Measurements from ENCODE around the gene CR1L. TPM values are rescaled to one million over a fixed set of nuclear protein-coding genes. Genes with fewer than 3 reads are reported as not detected.
"Not testable (repeated sequence)": the region's sequence is repeated elsewhere in the genome, so short reads cannot be mapped to it uniquely, and the experiment has no call there.

Gene CR1L
- total and polyA plus RNA-seq, 2 donors (not counting 3 experiments of a cell fraction or from before 2014, with no cell fraction given) = not detected

DNA sequence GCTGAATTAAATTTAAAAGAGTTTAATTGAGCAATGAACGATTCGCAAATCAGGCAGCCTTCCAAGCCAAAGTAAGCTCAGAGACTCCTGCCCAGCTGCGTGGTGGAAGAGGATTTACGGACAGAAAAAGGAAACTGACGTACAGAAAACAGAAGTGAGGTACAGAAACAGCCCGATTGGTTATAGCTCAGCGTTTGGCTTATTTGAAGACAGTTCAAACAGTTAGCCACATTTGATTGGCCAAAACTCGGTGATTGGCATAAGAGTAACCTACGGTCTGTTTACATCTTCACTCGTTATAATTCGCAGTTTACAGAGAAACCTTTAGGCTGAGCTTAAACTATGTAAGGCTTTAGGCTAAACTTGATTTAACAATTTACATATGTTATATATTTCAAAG is 46.9 kb downstream of the CR1L start:
- dilution Hi-C loops (cut with MboI; ENCODE audit: extremely low pct_ligation_motif_present, low sequenced_read_pairs) = no loop called here

DNA sequence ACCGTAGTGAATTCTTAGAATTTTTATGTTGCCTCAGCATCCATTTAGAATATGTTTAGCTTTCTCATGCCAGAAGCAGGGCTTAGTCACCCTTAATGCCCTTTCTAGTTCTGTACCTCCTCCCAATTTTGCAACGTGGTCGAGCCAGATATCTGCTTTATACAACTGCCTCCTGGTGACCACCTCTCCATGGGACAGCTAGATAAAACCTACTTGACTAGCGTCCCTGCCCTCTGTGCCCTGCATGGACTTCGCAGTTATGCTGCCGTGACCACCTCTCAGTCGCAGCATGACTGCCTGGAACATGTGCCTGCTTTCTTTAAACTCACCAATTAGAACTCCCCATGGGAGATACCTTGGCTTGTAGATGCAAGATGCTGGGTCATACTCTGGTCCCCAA is 47.4 kb downstream of the CR1L start:
- DNase-seq (ENCODE audit: low read depth, low spot score); H3K4me2 ChIP-seq (ENCODE audit: insufficient read depth, low read length); POLR2A ChIA-PET; H3K9me3 ChIP-seq (replicated peaks; ENCODE audit: control insufficient read depth, insufficient read depth, low read length); H3K9me1 ChIP-seq (replicated peaks; ENCODE audit: control insufficient read depth, extremely low read depth, insufficient read depth, low read length); H4K20me1 ChIP-seq (replicated peaks; ENCODE audit: control insufficient read depth, extremely low read depth, insufficient read depth, low read length); H3K36me3 ChIP-seq (ENCODE audit: control insufficient read depth in 2 of 2, extremely low read depth in 1 of 2, insufficient read depth in 2 of 2, low read length in 2 of 2); BruUV-seq (replicated peaks); FAIRE-seq; H3K4me1 ChIP-seq (ENCODE audit: control insufficient read depth, extremely low read depth, insufficient read depth, low read length); H3K9ac ChIP-seq (replicated peaks; ENCODE audit: extremely low read depth, insufficient read depth, low read length); H3K79me2 ChIP-seq (ENCODE audit: control insufficient read depth, insufficient read depth, low read length); intact Hi-C loops (cut with micrococcal nuclease); H2AFZ ChIP-seq (ENCODE audit: low read depth, low read length); dilution Hi-C loops (cut with MboI; ENCODE audit: extremely low pct_ligation_motif_present, low sequenced_read_pairs); H3K4me3 ChIP-seq (replicated peaks in 1 of 3; ENCODE audit: insufficient read depth in 1 of 3, low read depth in 1 of 3, low read length in 3 of 3); H3K27ac ChIP-seq (ENCODE audit: insufficient read depth, low read depth, low read length): not testable (repeated sequence)
- H3K27me3 ChIP-seq (ENCODE audit: control insufficient read depth in 2 of 2, insufficient read depth in 2 of 2, low read length in 2 of 2) = peaks cover 5 to 17% of the 10 kb centered on the region in 2 experiments
- CTCF ChIA-PET = interaction anchor here (0.7 to 1.3 kb wide), 2 partner anchors 20 to 72 kb away, joined by 3 to 6 read pairs; no protein-coding TSS in a partner anchor

More for the DNA sequence above, 46.9 kb downstream of the CR1L start:
- Histone ChIP-seq H4K20me1 (replicated peaks; ENCODE audit: control insufficient read depth, extremely low read depth, insufficient read depth, low read length) (no peaks in the 10 kb centered on the region), H3K36me3 (ENCODE audit: control insufficient read depth in 2 of 2, extremely low read depth in 1 of 2, insufficient read depth in 2 of 2, low read length in 2 of 2) (no peaks in the 10 kb centered on the region), H3K27ac (ENCODE audit: insufficient read depth, low read depth, low read length) (no peak overlapping the region), H3K27me3 (ENCODE audit: control insufficient read depth in 2 of 2, insufficient read depth in 2 of 2, low read length in 2 of 2) (peaks cover 5 to 17% of the 10 kb centered on the region in 2 experiments), H2AFZ (ENCODE audit: low read depth, low read length) (no peak overlapping the region), H3K9ac (replicated peaks; ENCODE audit: extremely low read depth, insufficient read depth, low read length) (no peak overlapping the region), H3K9me3 (replicated peaks; ENCODE audit: control insufficient read depth, insufficient read depth, low read length) (no peaks in the 10 kb centered on the region), H3K9me1 (replicated peaks; ENCODE audit: control insufficient read depth, extremely low read depth, insufficient read depth, low read length) (no peaks in the 10 kb centered on the region), H3K4me2 (ENCODE audit: insufficient read depth, low read length) (no peak overlapping the region), H3K4me3 (replicated peaks in 1 of 3; ENCODE audit: insufficient read depth in 1 of 3, low read depth in 1 of 3, low read length in 3 of 3) (no peak overlapping the region), H3K79me2 (ENCODE audit: control insufficient read depth, insufficient read depth, low read length) (no peaks in the 10 kb centered on the region), H3K4me1 (ENCODE audit: control insufficient read depth, extremely low read depth, insufficient read depth, low read length) (no peaks in the 10 kb centered on the region)
- intact Hi-C loops (cut with micrococcal nuclease) = no loop called here
- no TSS peak for BruUV-seq (replicated peaks)
- FAIRE-seq (no peak), DNase-seq (ENCODE audit: low read depth, low spot score) (no peak)
- CTCF ChIA-PET = interaction anchor here (0.7 to 1.3 kb wide), 2 partner anchors 19 to 72 kb away, joined by 3 to 6 read pairs; no protein-coding TSS in a partner anchor
- TF ChIP-seq FOS (IDR thresholded peaks at IDR 0.05; ENCODE audit: borderline replicate concordance, insufficient read depth, low read length) (no peak), GATA2 (IDR thresholded peaks at IDR 0.05; ENCODE audit: insufficient read depth, insufficient read length, low read depth, low read length) (no peak), EZH2 (IDR thresholded peaks at IDR 0.05; ENCODE audit: borderline replicate concordance, low read depth, low read length, severe bottlenecking) (no peak), JUN (IDR thresholded peaks at IDR 0.05; ENCODE audit: borderline replicate concordance, insufficient read depth, insufficient read length, low read depth) (no peak), POLR2AphosphoS5 (IDR thresholded peaks at IDR 0.05; ENCODE audit: insufficient read depth, low read depth, low read length) (no peak), MYC (IDR thresholded peaks at IDR 0.05; ENCODE audit: low read depth, low read length) (no peak), POLR2A (IDR thresholded peaks at IDR 0.05; ENCODE audit: low read depth, low read length) (no peak)
- TF ChIP-seq, protein P1, sequence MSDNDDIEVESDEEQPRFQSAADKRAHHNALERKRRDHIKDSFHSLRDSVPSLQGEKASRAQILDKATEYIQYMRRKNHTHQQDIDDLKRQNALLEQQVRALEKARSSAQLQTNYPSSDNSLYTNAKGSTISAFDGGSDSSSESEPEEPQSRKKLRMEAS (IDR thresholded peaks at IDR 0.05; ENCODE audit: insufficient read depth, insufficient read length) = no peak
- TF ChIP-seq, protein P2, sequence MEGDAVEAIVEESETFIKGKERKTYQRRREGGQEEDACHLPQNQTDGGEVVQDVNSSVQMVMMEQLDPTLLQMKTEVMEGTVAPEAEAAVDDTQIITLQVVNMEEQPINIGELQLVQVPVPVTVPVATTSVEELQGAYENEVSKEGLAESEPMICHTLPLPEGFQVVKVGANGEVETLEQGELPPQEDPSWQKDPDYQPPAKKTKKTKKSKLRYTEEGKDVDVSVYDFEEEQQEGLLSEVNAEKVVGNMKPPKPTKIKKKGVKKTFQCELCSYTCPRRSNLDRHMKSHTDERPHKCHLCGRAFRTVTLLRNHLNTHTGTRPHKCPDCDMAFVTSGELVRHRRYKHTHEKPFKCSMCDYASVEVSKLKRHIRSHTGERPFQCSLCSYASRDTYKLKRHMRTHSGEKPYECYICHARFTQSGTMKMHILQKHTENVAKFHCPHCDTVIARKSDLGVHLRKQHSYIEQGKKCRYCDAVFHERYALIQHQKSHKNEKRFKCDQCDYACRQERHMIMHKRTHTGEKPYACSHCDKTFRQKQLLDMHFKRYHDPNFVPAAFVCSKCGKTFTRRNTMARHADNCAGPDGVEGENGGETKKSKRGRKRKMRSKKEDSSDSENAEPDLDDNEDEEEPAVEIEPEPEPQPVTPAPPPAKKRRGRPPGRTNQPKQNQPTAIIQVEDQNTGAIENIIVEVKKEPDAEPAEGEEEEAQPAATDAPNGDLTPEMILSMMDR (IDR thresholded peaks at IDR 0.05; ENCODE audit: extremely low read depth in 1 of 2, insufficient read depth in 1 of 2, low read depth in 1 of 2, low read length in 2 of 2) = no peak
- POLR2A ChIA-PET = no interaction called here

All from endothelial cell of umbilical vein (primary cell).